Neutrophil (primary cell): ENCODE measurements around the gene LTBP1.

Experiments
- H3K27ac ChIP-seq: fragments of 200-600 bp; sonication (generic); 2 replicates; pipeline ENCODE4 v1.5.1; 2016; ENCODE audit warnings: mild to moderate bottlenecking, moderate library complexity
- H3K27me3 ChIP-seq: fragments of 200-600 bp; sonication (generic); 2 replicates; pipeline ENCODE4 v1.6.0; 2016; ENCODE audit warnings: mild to moderate bottlenecking
- H3K36me3 ChIP-seq: fragments of 200-600 bp; sonication (generic); 2 replicates; pipeline ENCODE4 v1.5.1; 2017
- H3K4me1 ChIP-seq, 2 experiments: fragments of 200-600 bp in 1 of 2; sonication (generic) in 1 of 2; 1 replicate in 1 of 2; 2 replicates in 1 of 2; pipeline versions ENCODE4 v1.5.1 to v1.6.1; 2013 to 2016; ENCODE audit warnings: low read depth in 1 of 2, low read length in 1 of 2, mild to moderate bottlenecking in 1 of 2, moderate library complexity in 1 of 2; ENCODE audit not compliant: control insufficient read depth in 1 of 2, insufficient read depth in 1 of 2
- H3K4me3 ChIP-seq, 2 experiments: fragments of 200-600 bp in 1 of 2; sonication (generic) in 1 of 2; 1 replicate in 1 of 2; 2 replicates in 1 of 2; pipeline ENCODE4 v1.5.1; 2013 to 2016; ENCODE audit warnings: low read depth in 1 of 2, low read length in 1 of 2, mild to moderate bottlenecking in 1 of 2, moderate library complexity in 1 of 2
- H3K9me3 ChIP-seq: fragments of 200-600 bp; sonication (generic); 2 replicates; pipeline ENCODE4 v1.5.1; 2016
- TF ChIP-seq, protein P1 (sequence below): fragments of 200-600 bp; sonication (generic); IDR thresholded peaks from 2 replicates; pipeline ENCODE4 v1.5.1; 2016; ENCODE audit warnings: antibody characterized with exemption

Gene LTBP1

DNA sequence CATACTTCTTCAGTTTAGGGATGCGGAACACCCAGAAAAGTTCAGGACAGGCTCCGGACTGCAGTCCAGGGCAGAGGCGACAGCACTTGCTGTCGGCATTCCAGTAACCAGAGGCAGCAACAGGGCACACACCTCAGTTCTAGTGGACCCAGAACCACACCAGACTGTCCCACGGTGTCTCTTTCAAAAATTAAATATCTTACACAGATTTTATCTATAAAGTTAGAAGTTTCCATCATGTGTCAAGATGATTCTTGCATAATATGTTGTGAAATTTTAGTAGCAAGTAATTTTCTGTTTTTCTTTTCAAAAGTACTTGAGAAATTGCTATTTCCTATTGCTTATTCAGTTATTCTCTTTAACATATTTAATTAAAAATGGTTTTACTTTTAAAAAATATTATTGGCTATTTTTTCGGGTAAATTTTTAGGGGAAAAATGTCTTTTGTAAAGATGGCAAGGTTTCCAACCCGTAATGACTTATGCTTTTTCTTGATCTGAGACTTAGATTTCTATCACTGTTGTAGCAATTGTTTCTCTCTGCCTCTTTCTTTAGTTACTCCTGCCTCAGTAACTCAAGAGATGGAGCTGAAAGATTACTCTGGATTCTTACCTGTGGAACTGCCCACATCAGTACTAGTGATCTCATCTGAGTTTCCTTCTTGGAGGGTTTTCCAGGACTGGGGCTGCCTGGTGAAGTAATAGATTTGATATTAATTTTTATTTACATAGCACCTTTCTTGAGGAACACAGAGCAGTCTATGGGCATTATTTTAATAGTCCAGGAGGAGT lies 182.7 kb downstream of the LTBP1 start:
- H3K27ac ChIP-seq: peak overlapping the region; percentile 33
- TF ChIP-seq, protein P1, sequence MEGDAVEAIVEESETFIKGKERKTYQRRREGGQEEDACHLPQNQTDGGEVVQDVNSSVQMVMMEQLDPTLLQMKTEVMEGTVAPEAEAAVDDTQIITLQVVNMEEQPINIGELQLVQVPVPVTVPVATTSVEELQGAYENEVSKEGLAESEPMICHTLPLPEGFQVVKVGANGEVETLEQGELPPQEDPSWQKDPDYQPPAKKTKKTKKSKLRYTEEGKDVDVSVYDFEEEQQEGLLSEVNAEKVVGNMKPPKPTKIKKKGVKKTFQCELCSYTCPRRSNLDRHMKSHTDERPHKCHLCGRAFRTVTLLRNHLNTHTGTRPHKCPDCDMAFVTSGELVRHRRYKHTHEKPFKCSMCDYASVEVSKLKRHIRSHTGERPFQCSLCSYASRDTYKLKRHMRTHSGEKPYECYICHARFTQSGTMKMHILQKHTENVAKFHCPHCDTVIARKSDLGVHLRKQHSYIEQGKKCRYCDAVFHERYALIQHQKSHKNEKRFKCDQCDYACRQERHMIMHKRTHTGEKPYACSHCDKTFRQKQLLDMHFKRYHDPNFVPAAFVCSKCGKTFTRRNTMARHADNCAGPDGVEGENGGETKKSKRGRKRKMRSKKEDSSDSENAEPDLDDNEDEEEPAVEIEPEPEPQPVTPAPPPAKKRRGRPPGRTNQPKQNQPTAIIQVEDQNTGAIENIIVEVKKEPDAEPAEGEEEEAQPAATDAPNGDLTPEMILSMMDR: no peak

DNA sequence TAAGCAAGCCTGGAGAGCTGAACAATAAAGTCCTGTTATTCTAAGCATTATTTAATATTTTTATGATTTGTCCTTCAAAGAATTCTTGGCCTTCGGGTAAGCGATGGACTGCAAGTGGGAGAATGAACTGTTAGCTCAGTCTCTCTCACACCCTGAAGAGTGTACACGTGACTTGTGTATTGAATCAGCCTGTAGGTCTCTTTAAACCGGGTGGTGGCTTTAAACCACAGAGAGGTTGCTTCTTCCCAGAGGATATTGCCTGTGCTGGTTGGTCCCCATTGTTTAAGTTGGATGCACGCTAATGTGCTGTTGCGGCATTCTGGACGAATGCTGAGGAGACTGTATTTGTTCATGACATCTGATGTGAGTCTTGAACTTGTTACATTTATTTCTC lies 183.3 kb downstream of the LTBP1 start:
- H3K36me3 ChIP-seq: no peaks in the 10 kb centered on the region
- H3K27me3 ChIP-seq: no peaks in the 10 kb centered on the region
- H3K9me3 ChIP-seq: no peaks in the 10 kb centered on the region
- H3K4me3 ChIP-seq: no peak overlapping the region
- H3K27ac ChIP-seq: peak overlapping the region; percentile 33
- TF ChIP-seq, protein P1: no peak
- peaks cover 43 to 47% of the 10 kb centered on the region in 2 experiments for H3K4me1 ChIP-seq

More for the DNA sequence above, 182.7 kb downstream of the LTBP1 start:
- H3K4me1 ChIP-seq: peaks cover 37 to 41% of the 10 kb centered on the region in 2 experiments
- H3K27me3 ChIP-seq: no peaks in the 10 kb centered on the region
- H3K36me3 ChIP-seq: no peaks in the 10 kb centered on the region
- no peak overlapping the region for H3K4me3 ChIP-seq
- H3K9me3 ChIP-seq: no peaks in the 10 kb centered on the region

DNA sequence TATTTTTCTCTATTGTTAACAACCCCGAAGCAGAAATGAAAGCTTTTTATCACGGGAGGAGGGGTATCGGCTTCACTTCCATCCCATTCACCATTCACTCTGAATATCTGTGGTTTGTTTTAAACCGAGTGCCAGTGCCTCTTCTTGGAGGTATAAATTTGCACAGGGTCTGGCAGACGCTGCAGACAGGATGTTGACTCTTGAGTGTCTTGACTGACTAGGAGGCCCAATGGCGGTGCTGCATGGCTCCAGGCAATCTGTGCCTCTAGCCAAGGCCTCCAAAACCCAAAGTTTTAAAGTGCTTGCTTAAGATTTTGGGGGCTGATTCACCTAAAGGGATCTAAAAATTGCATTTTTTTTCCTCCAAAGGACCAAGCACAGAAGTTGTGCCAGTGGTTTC lies 183.8 kb downstream of the LTBP1 start:
- TF ChIP-seq, protein P1: no peak
- peaks cover 48 to 52% of the 10 kb centered on the region in 2 experiments for H3K4me1 ChIP-seq

DNA sequence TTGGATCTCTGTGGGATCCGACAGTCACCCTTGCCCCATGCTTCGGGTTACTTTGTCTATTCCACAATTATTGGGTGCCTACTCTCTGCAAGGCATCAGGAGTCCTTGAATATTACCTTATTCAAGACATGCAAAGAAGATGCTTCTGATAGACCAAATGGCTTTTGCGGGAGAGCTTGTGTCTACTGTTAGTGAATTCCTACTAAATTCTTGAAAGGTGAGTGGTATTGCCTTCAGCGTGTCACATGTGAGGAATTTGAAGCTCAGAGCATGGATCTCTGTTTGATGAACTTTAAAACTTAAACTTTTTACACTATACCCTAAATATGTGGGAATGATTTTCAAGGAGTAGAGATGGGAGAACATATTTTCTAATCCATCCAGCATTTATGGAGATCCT lies 184.4 kb downstream of the LTBP1 start:
- Histone ChIP-seq H3K27me3 (no peaks in the 10 kb centered on the region), H3K27ac (peak overlapping the region; percentile 33), H3K9me3 (no peaks in the 10 kb centered on the region), H3K4me3 (no peak overlapping the region), H3K36me3 (no peaks in the 10 kb centered on the region), H3K4me1 (peaks cover 53 to 58% of the 10 kb centered on the region in 2 experiments)
- TF ChIP-seq, protein P1: no peak

More for the DNA sequence above, 183.8 kb downstream of the LTBP1 start:
- no peaks in the 10 kb centered on the region for H3K27me3 ChIP-seq
- no peaks in the 10 kb centered on the region for H3K36me3 ChIP-seq
- H3K27ac ChIP-seq: peak overlapping the region; percentile 33
- no peaks in the 10 kb centered on the region for H3K9me3 ChIP-seq
- no peak overlapping the region for H3K4me3 ChIP-seq

DNA sequence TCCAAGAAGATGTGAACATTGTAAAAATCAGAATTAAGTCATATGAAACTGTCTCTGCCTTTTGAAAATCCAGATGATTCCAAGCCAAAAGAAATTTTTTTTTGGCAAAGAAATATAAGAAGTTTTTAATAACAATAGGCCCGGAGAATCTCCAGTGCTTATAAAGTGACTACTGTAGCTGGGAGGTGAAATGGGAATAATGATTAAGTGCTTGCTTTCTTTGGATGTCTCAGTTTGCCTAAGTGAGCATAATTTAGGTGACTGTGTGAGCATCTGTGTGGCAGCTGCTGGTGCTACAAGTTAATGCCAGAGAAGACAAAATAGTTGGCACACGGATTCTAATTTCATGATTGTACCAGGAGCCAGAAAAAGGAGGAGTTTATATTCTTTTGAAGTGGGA lies 185.0 kb downstream of the LTBP1 start:
- TF ChIP-seq, protein P1: no peak
- Histone ChIP-seq H3K4me1 (peaks cover 59 to 64% of the 10 kb centered on the region in 2 experiments), H3K4me3 (no peak overlapping the region), H3K27ac (no peak overlapping the region), H3K36me3 (no peaks in the 10 kb centered on the region), H3K9me3 (no peaks in the 10 kb centered on the region), H3K27me3 (no peaks in the 10 kb centered on the region)
